Omental fat pad (tissue), 4 donors: Measurements from ENCODE around the gene TMEM80. TPM values are rescaled to one million over a fixed set of nuclear protein-coding genes. Genes with fewer than 3 reads are reported as not detected.
"Not testable (repeated sequence)": the region's sequence is repeated elsewhere in the genome, so short reads cannot be mapped to it uniquely, and the experiment has no call there.

ENCODE experiments used
- ATAC-seq: fragments of 150-250 bp; one replicate; pipeline ENCODE4 v1.9.1; 2016; ENCODE audit warnings: mild to moderate bottlenecking, moderate library complexity; ENCODE audit not compliant: low FRiP score
- DNase-seq: peaks from one replicate; pipeline ENCODE4 v3.0.0-alpha.2; 2019; ENCODE audit warnings: low spot score
- CTCF ChIP-seq, 3 donors: fragments of 450-650 bp; IDR thresholded peaks; one replicate each; pipeline ENCODE4 v1.5.1; 2016 to 2017; ENCODE audit warnings: antibody characterized with exemption in 3 of 3, mild to moderate bottlenecking in 3 of 3, moderate library complexity in 2 of 3
- total RNA-seq, 4 donors: library from RNA; depleted of rRNA; stranded (reverse); fragments of >200 nt; gene quantifications; one replicate each; pipeline ENCODE4 v1.1.0, GENCODE V29; 2016

Gene TMEM80
- 10 to 100 TPM; 16.9 to 31.5 (median 21.1) TPM for total RNA-seq

GRCh38 chr11:695538-696248 is at the start of gene TMEM80:
TMEM80 (plus strand) TSS chr11:695816; CDS start chr11:695828, 12 bp downstream.
- ATAC-seq = peak; percentile 89
- TF ChIP-seq CTCF (IDR thresholded peaks at IDR 0.05) = no peak
- DNase-seq = peak; percentile 96

- DNase-seq (no peak), ATAC-seq (no peak)
- no peak for TF ChIP-seq CTCF (IDR thresholded peaks at IDR 0.05)
Observed at GRCh38 chr11:646214-646613, 49.4 kb upstream of the TMEM80 start.

- not testable (repeated sequence) for DNase-seq, ATAC-seq
Observed at GRCh38 chr11:647672-648158, 47.9 kb upstream of the TMEM80 start.

- ATAC-seq = no peak
- DNase-seq = no peak
- TF ChIP-seq CTCF (IDR thresholded peaks at IDR 0.05) = no peak
Observed at GRCh38 chr11:650482-650881, 45.1 kb upstream of the TMEM80 start.

GRCh38 chr11:653136-653535 is 42.5 kb upstream of the TMEM80 start:
- not testable (repeated sequence) for DNase-seq

GRCh38 chr11:653837-654236 is 41.8 kb upstream of the TMEM80 start:
- ATAC-seq (no peak), DNase-seq (no peak)
- TF ChIP-seq CTCF (IDR thresholded peaks at IDR 0.05) = no peak

More at GRCh38 chr11:653136-653535, 42.5 kb upstream of the TMEM80 start:
- ATAC-seq = not testable (repeated sequence)

GRCh38 chr11:654444-654843 is 41.2 kb upstream of the TMEM80 start:
- ATAC-seq, DNase-seq: not testable (repeated sequence)

- no peak for TF ChIP-seq CTCF (IDR thresholded peaks at IDR 0.05)
- no peak for ATAC-seq
- DNase-seq = no peak
Observed at GRCh38 chr11:655036-655726, 40.4 kb upstream of the TMEM80 start.
